Liver (tissue), 9 donors: Measurements from ENCODE around the gene ZFP36L2. TPM values are rescaled to one million over a fixed set of nuclear protein-coding genes. Genes with fewer than 3 reads are reported as not detected.

ENCODE experiments used
- DNase-seq: peaks from one replicate; pipeline ENCODE4 v3.0.0-alpha.2; 2017; ENCODE audit warnings: low spot score
- H3K27ac ChIP-seq, 2 donors: one replicate each; pipeline ENCODE4 v1.7.0; 2013; ENCODE audit warnings: inconsistent platforms in 2 of 2, low read length in 2 of 2, control low read depth in 1 of 2, low read depth in 1 of 2, mild to moderate bottlenecking in 1 of 2
- H3K27me3 ChIP-seq, 4 donors: one replicate each; pipeline versions ENCODE4 v1.6.1 to v1.7.0; 2013; ENCODE audit warnings: low read length in 3 of 4, inconsistent platforms in 1 of 4, mild to moderate bottlenecking in 1 of 4, moderate library complexity in 1 of 4; ENCODE audit not compliant: control insufficient read depth in 4 of 4, insufficient read depth in 4 of 4
- H3K36me3 ChIP-seq, 4 donors: one replicate each; pipeline versions ENCODE4 v1.6.1 to v1.7.0; 2013; ENCODE audit warnings: low read length in 3 of 4, mild to moderate bottlenecking in 3 of 4, low read depth in 1 of 4, moderate library complexity in 1 of 4; ENCODE audit not compliant: control insufficient read depth in 4 of 4, insufficient read depth in 3 of 4
- H3K4me1 ChIP-seq, 4 donors: one replicate each; pipeline versions ENCODE4 v1.6.1 to v1.7.0; 2013; ENCODE audit warnings: low read length in 3 of 4, mild to moderate bottlenecking in 3 of 4, moderate library complexity in 1 of 4; ENCODE audit not compliant: control insufficient read depth in 4 of 4, insufficient read depth in 4 of 4
- H3K4me3 ChIP-seq, 3 donors: one replicate each; pipeline versions ENCODE4 v1.6.1 to v1.7.0; 2013; ENCODE audit warnings: low read length in 3 of 3, control low read depth in 1 of 3, low read depth in 1 of 3, mild to moderate bottlenecking in 1 of 3
- H3K9ac ChIP-seq, 2 donors: one replicate each; pipeline ENCODE4 v1.7.0; 2013; ENCODE audit warnings: low read length in 2 of 2, mild to moderate bottlenecking in 2 of 2, moderate library complexity in 2 of 2, control low read depth in 1 of 2, low read depth in 1 of 2
- H3K9me3 ChIP-seq, 4 donors: one replicate each; pipeline versions ENCODE4 v1.6.1 to v1.7.0; 2013; ENCODE audit warnings: low read length in 3 of 4; ENCODE audit not compliant: control insufficient read depth in 4 of 4
- EGR1 ChIP-seq, 2 donors: IDR thresholded peaks; 2 replicates each; pipeline ENCODE4 v1.6.1; 2016 to 2018; ENCODE audit warnings: antibody characterized with exemption in 2 of 2, low read depth in 2 of 2
- FOXA1 ChIP-seq: IDR thresholded peaks from 2 replicates; pipeline ENCODE4 v1.6.1; 2016; ENCODE audit warnings: antibody characterized with exemption
- FOXA2 ChIP-seq: IDR thresholded peaks from 2 replicates; pipeline ENCODE4 v1.6.1; 2016; ENCODE audit warnings: antibody characterized with exemption
- GABPA ChIP-seq, 2 donors: IDR thresholded peaks in 1 of 2; conservative IDR thresholded peaks in 1 of 2; 2 replicates each; pipeline ENCODE4 v1.6.1; 2016; ENCODE audit warnings: antibody characterized with exemption in 2 of 2, mild to moderate bottlenecking in 1 of 2, moderate library complexity in 1 of 2
- HNF4G ChIP-seq: IDR thresholded peaks from 2 replicates; pipeline ENCODE4 v1.6.1; 2016; ENCODE audit warnings: antibody characterized with exemption
- JUND ChIP-seq, 2 donors: IDR thresholded peaks; 2 replicates each; pipeline ENCODE4 v1.6.1; 2016; ENCODE audit warnings: antibody characterized with exemption in 2 of 2
- NR2F2 ChIP-seq: IDR thresholded peaks from 2 replicates; pipeline ENCODE4 v1.6.1; 2016; ENCODE audit warnings: antibody characterized with exemption
- RAD21 ChIP-seq, 2 donors: IDR thresholded peaks; 2 replicates each; pipeline ENCODE4 v1.6.1; 2016; ENCODE audit warnings: antibody characterized with exemption in 2 of 2, mild to moderate bottlenecking in 2 of 2
- RXRA ChIP-seq, 2 donors: IDR thresholded peaks; 2 replicates each; pipeline ENCODE4 v1.6.1; 2017 to 2018; ENCODE audit warnings: antibody characterized with exemption in 2 of 2, mild to moderate bottlenecking in 1 of 2
- SP1 ChIP-seq: IDR thresholded peaks from 2 replicates; pipeline ENCODE4 v1.6.1; 2018; ENCODE audit warnings: antibody characterized with exemption, mild to moderate bottlenecking
- TAF1 ChIP-seq: conservative IDR thresholded peaks from 2 replicates; pipeline ENCODE4 v1.6.1; 2016; ENCODE audit warnings: antibody characterized with exemption, mild to moderate bottlenecking
- YY1 ChIP-seq: IDR thresholded peaks from 2 replicates; pipeline ENCODE4 v1.6.1; 2016; ENCODE audit warnings: antibody characterized with exemption, mild to moderate bottlenecking
- ZBTB33 ChIP-seq: IDR thresholded peaks from 2 replicates; pipeline ENCODE4 v1.6.1; 2016; ENCODE audit warnings: antibody characterized with exemption
- WGBS: extraction: QIAGEN DNeasy Blood & Tissue Kit; methylation state at CpG from one replicate; pipeline ENCODE4 v1.1.7; 2013; 5-methylcytosine and 5-hydroxymethylcytosine counted together
- polyA plus RNA-seq, 2 donors: library from polyadenylated mRNA; stranded (reverse) in 1 of 2; unstranded in 1 of 2; fragments of 200-250 nt in 1 of 2; fragments of >200 nt in 1 of 2; fragmentation: Nextera tagmentation in 1 of 2; extraction: Ambion mirVana in 1 of 2; gene quantifications; one replicate each; pipeline versions ENCODE4 v1.2.1 to v1.2.3, GENCODE V29; 2013 to 2015
- total RNA-seq, 2 donors: library from RNA; depleted of rRNA; stranded (reverse); fragments of >200 nt; gene quantifications; one replicate each; pipeline ENCODE4 v1.2.3, GENCODE V29; 2014
- TF ChIP-seq, protein P1 (sequence below): fragments of 150-350 bp; IDR thresholded peaks from 2 replicates; pipeline ENCODE4 v1.5.1; 2017; ENCODE audit warnings: improper control_type of control experiment, low read depth, low read length; ENCODE audit not compliant: missing input control
- donor health status: healthy.
- donor health status: healthy.
- donor health status: healthy.
- donor health status: healthy.
- donor health status: healthy.

The ZFP36L2 gene
- total and polyA plus RNA-seq, 4 donors = 10.3 to 26.8 (median 18.9) TPM

- TF ChIP-seq, protein P1, sequence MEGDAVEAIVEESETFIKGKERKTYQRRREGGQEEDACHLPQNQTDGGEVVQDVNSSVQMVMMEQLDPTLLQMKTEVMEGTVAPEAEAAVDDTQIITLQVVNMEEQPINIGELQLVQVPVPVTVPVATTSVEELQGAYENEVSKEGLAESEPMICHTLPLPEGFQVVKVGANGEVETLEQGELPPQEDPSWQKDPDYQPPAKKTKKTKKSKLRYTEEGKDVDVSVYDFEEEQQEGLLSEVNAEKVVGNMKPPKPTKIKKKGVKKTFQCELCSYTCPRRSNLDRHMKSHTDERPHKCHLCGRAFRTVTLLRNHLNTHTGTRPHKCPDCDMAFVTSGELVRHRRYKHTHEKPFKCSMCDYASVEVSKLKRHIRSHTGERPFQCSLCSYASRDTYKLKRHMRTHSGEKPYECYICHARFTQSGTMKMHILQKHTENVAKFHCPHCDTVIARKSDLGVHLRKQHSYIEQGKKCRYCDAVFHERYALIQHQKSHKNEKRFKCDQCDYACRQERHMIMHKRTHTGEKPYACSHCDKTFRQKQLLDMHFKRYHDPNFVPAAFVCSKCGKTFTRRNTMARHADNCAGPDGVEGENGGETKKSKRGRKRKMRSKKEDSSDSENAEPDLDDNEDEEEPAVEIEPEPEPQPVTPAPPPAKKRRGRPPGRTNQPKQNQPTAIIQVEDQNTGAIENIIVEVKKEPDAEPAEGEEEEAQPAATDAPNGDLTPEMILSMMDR = no peak
- TF ChIP-seq HNF4G (peak; percentile 88), FOXA2 (peak; percentile 72), FOXA1 (peak; percentile 62), RAD21 (IDR thresholded peaks at IDR 0.05) (peak in 1 of 2 donors; percentile 53), GABPA (IDR thresholded peaks at IDR 0.05 in 1 of 2, conservative IDR thresholded peaks at IDR 0.05 in 1 of 2) (no peak), JUND (IDR thresholded peaks at IDR 0.05) (peak; percentile 22 to 58), ZBTB33 (peak; percentile 67), EGR1 (IDR thresholded peaks at IDR 0.05; ENCODE audit: low read depth in 2 of 2) (peak in 1 of 2 donors; percentile 1), YY1 (peak; percentile 83)
Measured at GRCh38 chr2:43194121-43194869, 32.1 kb downstream of the ZFP36L2 start (continued).

DNA sequence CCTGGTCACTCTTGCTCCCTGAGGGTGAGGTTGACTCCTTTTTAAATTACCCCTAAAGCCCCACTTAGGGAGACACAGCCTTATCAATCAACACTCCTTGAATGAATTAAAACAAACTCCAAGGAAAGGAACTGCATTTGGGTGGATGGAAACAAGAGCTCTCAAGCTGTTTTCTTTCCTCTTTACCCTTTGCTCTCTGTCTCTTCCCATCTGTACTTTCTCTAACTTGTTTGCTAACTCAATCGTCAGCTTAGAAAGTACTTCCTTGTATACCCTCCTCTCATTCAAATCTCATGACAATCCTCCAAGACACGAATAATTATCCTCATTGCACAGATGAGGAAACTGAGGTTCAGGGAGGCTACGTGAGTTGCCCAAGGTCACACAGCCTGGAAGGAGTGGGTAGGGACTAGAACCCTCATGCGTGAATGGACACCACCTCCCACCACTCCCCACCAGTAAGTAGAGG is 32.7 kb downstream of the ZFP36L2 start:
- TF ChIP-seq NR2F2 (peak; percentile 6), ZBTB33 (no peak), EGR1 (IDR thresholded peaks at IDR 0.05; ENCODE audit: low read depth in 2 of 2) (peak in 1 of 2 donors; percentile 15), RAD21 (IDR thresholded peaks at IDR 0.05) (no peak), TAF1 (no peak), GABPA (IDR thresholded peaks at IDR 0.05 in 1 of 2, conservative IDR thresholded peaks at IDR 0.05 in 1 of 2) (no peak), RXRA (IDR thresholded peaks at IDR 0.05) (no peak), HNF4G (no peak), SP1 (no peak)
- Histone ChIP-seq H3K27ac (peak overlapping the region; percentile 61 to 87), H3K27me3 (no peaks in the 10 kb centered on the region), H3K4me3 (no peak overlapping the region), H3K36me3 (no peaks in the 10 kb centered on the region), H3K4me1 (peaks cover 6 to 31% (median 24%) of the 10 kb centered on the region in 4 donors), H3K9me3 (no peaks in the 10 kb centered on the region), H3K9ac (peak overlapping the region in 1 of 2 donors; percentile 6)
- 24% methylated on average over 4 of the region's 4 CpGs for WGBS
- DNase-seq = no peak
